ENCODE results near the gene VWCE. TPM values are rescaled to one million over a fixed set of nuclear protein-coding genes. Genes with fewer than 3 reads are reported as not detected.
"Not testable (repeated sequence)": the region's sequence is repeated elsewhere in the genome, so short reads cannot be mapped to it uniquely, and the experiment has no call there.

The VWCE gene
- total RNA-seq, 1 experiment from 2014 or later = 20.6 TPM

- H3K79me2 ChIP-seq (ENCODE audit: insufficient read depth, low read length); H3K27ac ChIP-seq (ENCODE audit: insufficient read length, low read depth, low read length); H3T11ph ChIP-seq (ENCODE audit: low read length); DNase-seq; H3K79me1 ChIP-seq (ENCODE audit: insufficient read depth, low read depth, low read length, poor library complexity, severe bottlenecking); H2BK5ac ChIP-seq (ENCODE audit: insufficient read length, low read length); H3K27me3 ChIP-seq (ENCODE audit: insufficient read depth, low read length); H3K27ac Mint-ChIP-seq; H2BK15ac ChIP-seq (ENCODE audit: low read depth, low read length); H4K91ac ChIP-seq (ENCODE audit: insufficient read length, low read depth, low read length); H4K20me1 ChIP-seq (ENCODE audit: control insufficient read depth, insufficient read depth, insufficient read length); H3K4me2 ChIP-seq (ENCODE audit: insufficient read depth, insufficient read length, low read length); H2AK5ac ChIP-seq (ENCODE audit: insufficient read length, low read length); H2BK120ac ChIP-seq (ENCODE audit: low read depth, low read length, poor library complexity, severe bottlenecking); H3K4me1 Mint-ChIP-seq; H3K9ac ChIP-seq (ENCODE audit: extremely low read depth, insufficient read length, low read length); H3K9me3 Mint-ChIP-seq; H3K9me3 ChIP-seq (ENCODE audit: control insufficient read depth, low read depth, low read length); H3K56ac ChIP-seq (ENCODE audit: insufficient read length, low read depth, low read length); H3K23ac ChIP-seq (ENCODE audit: insufficient read length, low read depth, low read length); H3K27me3 Mint-ChIP-seq (ENCODE audit: low read depth); H3K23me2 ChIP-seq (ENCODE audit: insufficient read length, low read depth, low read length, poor library complexity, severe bottlenecking); H4K5ac ChIP-seq (ENCODE audit: insufficient read length, low read depth, low read length); H3K4me3 Mint-ChIP-seq; H2AFZ ChIP-seq (ENCODE audit: low read length); H2BK12ac ChIP-seq (ENCODE audit: insufficient read length, low read depth, low read length); H3K4ac ChIP-seq (ENCODE audit: low read depth, low read length); H3K18ac ChIP-seq (ENCODE audit: insufficient read length, low read depth, low read length); H3K14ac ChIP-seq (ENCODE audit: insufficient read depth, low read length); H2BK20ac ChIP-seq (ENCODE audit: low read depth, low read length, poor library complexity, severe bottlenecking); H4K8ac ChIP-seq (replicated peaks; ENCODE audit: insufficient read length, low read depth, low read length); H3K36me3 Mint-ChIP-seq (ENCODE audit: insufficient read depth in 1 of 3, low read depth in 3 of 3); H3K4me1 ChIP-seq (ENCODE audit: insufficient read depth, low read length): not testable (repeated sequence)
- WGBS (ENCODE audit: extremely low coverage, insufficient read length, low lambda C conversion rate) = no CpG with 5 or more reads among the region's 6 CpGs
These were observed 84.5 kb downstream of the VWCE start for GRCh38 chr11:61210629-61211028.

Other genes with a start within 250 kb of the VWCE start
- gene CD5, start 192.8 kb downstream of the VWCE start, total RNA-seq (2021) = not detected in 2 replicates
- 17.3 and 19.0 TPM in 2 replicates for gene VPS37C, start 133.9 kb downstream of the VWCE start, total RNA-seq (2021)
- not detected in 2 replicates for gene PGA3, start 91.8 kb downstream of the VWCE start, total RNA-seq (2021)
- gene PGA4, start 73.0 kb downstream of the VWCE start, total RNA-seq (2021) = not detected in 2 replicates
- gene PGA5, start 54.1 kb downstream of the VWCE start, total RNA-seq (2021) = 0.33 TPM in 1 of 2 replicates, not detected in the other
- 294 and 297 TPM in 2 replicates for gene DDB1, start 37.8 kb upstream of the VWCE start, total RNA-seq (2021)
- 59.0 and 65.0 TPM in 2 replicates for gene TKFC, start 37.9 kb upstream of the VWCE start, total RNA-seq (2021)
- 21.7 and 23.1 TPM in 2 replicates for gene CYB561A3, start 66.6 kb upstream of the VWCE start, total RNA-seq (2021)
- gene TMEM138, start 67.1 kb upstream of the VWCE start, total RNA-seq (2021) = 35.4 and 43.6 TPM in 2 replicates
- gene TMEM216, start 97.3 kb upstream of the VWCE start, total RNA-seq (2021) = 24.3 and 25.2 TPM in 2 replicates
- gene CPSF7, start 134.7 kb upstream of the VWCE start, total RNA-seq (2021) = 133 and 145 TPM in 2 replicates
- 41.8 and 45.2 TPM in 2 replicates for gene SDHAF2, start 134.8 kb upstream of the VWCE start, total RNA-seq (2021)
- 0.31 and 0.39 TPM in 2 replicates for gene LRRC10B, start 213.4 kb upstream of the VWCE start, total RNA-seq (2021)

All from H9 (cell line).